H54 (cell line): ENCODE results near the gene RNF5.
"Not testable (repeated sequence)": the region's sequence is repeated elsewhere in the genome, so short reads cannot be mapped to it uniquely, and the experiment has no call there.

Experiments used
- DNase-seq: peaks from one replicate; pipeline ENCODE4 v3.0.0; 2011; ENCODE audit warnings: low spot score, mixed read lengths; ENCODE audit not compliant: insufficient read length
- FAIRE-seq: peaks from 3 replicates; lab custom pipeline; 2011; peaks lifted over from hg19 to GRCh38; lab: Jason Lieb, UNC
- POLR2A ChIP-seq: IDR thresholded peaks from 2 replicates; pipeline ENCODE4 v1.6.1; 2011; ENCODE audit warnings: low read depth, mild to moderate bottlenecking, low read length

The RNF5 gene

GRCh38 chr6:32194825-32195651 lies 16.8 kb downstream of the RNF5 start:
- TF ChIP-seq POLR2A = peak; percentile 47
- FAIRE-seq (no peak), DNase-seq (no peak)

DNA sequence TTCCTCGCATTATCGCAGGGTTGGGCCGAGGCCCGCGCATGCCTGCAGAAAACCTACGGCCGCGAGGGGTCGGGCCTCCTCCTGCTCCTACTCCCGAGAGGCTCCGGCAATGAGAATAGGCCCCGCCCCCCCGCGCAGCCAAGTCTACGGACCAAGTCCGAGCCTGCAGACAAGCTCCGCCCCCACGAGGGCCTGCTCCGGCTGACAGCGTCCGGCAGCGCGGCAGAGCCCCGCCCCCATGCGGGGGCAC lies 17.4 kb downstream of the RNF5 start:
- TF ChIP-seq POLR2A = no peak
- FAIRE-seq (peak; percentile 70), DNase-seq (peak; percentile 96)

- DNase-seq = peak; percentile 77
- no peak for FAIRE-seq
- peak; percentile 80 for TF ChIP-seq POLR2A
These were observed 17.9 kb downstream of the RNF5 start for GRCh38 chr6:32195902-32196681.

DNA sequence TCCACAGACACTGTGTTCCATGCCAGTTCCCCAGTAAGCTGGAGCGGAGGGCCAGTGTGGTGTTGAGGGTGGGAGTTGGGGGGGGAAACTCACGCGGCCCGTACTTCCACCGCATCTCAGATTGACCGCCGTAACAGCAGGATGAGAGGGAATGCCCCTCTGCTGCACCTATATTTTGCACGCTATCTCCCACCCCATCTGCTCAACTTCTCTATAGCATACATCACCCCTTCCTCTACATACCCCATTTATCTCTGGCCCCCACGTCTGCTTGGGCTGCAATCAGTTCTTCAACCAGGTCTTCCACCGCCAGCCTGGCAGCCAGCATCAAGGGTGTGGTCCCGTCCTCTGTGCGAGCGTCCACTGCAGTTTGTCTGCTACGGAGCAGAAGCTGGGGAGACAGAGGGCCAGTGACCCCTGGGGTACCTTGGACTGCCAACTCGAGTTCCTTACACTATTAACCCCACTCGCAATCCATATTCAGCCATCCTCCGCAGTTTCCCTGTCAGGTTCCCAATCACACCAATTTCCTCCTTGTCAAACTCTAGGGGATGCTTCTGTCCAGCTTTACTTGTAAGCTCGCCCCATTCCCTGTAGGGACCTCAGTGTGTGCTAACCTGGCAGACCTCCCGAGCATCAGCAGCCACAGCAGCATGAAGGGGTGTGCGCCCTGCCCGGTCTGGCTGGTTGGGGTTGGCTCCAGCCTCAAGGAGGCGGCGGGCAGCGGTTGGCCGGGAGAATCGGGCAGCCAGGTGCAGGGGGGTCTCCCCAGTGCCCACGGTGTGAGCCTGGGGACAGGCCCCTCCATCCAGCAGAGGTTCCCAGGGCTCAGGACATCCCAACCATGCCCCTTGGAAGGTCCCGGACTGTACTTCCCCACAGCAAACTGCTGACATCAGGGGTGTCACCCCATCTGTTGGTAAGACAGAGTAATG lies 18.7 kb downstream of the RNF5 start:
- FAIRE-seq (no peak), DNase-seq (no peak)
- no peak for TF ChIP-seq POLR2A

DNA sequence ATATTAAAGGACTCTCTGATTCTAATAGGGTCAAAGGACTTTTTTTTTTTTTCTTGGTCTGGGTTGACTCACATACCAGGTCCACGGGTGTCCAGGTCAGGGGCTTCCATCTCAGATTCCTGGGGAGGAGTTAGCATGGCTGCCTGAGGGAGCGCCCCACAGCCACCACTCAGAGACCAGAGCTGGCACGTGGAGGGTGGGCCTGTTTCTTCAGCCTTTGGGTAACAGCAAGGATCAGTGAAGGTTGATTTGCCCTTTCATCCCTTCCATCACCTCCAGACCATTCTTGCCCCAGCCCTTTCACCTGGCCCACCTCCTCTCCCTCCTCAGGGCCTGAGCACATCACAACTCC lies 20.1 kb downstream of the RNF5 start:
- no peak for DNase-seq
- no peak for FAIRE-seq
- TF ChIP-seq POLR2A = no peak

DNA sequence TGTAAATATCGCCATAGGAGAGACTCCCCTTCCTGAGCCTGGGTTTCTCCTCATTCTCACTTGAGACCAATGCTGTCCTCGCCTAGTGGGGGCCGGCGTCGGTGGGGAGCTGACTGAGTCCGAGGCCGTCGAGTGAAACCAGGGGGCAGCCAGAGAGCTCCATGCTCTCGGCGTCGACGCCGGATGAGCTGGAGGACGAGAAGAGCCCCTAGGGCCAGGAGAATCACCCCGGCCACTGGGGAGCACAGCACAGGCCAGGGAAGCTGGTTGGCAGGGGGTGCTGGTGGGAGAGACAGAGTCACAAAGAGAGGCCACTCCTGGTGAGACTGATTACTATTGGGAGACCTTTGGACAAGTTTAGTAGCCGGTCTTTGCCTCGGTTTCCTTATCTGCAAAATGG lies 20.7 kb downstream of the RNF5 start:
- TF ChIP-seq POLR2A = no peak
- no peak for DNase-seq
- no peak for FAIRE-seq

- TF ChIP-seq POLR2A = no peak
- DNase-seq = no peak
- no peak for FAIRE-seq
These were observed 22.7 kb downstream of the RNF5 start for GRCh38 chr6:32200711-32201475.

GRCh38 chr6:32202186-32202585 lies 24.0 kb downstream of the RNF5 start:
- DNase-seq (no peak), FAIRE-seq (no peak)
- TF ChIP-seq POLR2A = no peak

GRCh38 chr6:32203426-32204267 lies 25.4 kb downstream of the RNF5 start:
- no peak for TF ChIP-seq POLR2A
- DNase-seq (no peak), FAIRE-seq (no peak)

DNA sequence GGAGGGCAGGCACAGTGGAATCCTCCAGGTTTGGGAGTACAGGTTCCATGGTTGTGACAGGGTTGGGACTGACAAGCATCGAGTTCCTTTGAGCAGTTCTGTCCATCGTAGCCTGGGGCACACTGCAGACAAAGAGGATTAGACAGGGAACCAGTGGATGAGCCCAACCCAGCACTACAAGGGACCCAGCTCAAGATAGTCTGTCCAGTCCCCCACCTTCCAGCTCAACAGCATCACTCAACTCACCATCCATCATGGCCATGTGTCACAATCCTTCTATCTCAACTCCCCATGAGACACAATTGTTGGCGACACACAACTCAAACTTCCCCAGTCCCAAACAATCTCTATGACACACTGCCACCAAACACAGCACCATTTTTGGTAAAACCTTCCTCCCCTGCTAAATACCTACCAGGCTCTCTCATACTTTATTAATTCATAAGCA lies 26.1 kb downstream of the RNF5 start:
- no peak for FAIRE-seq

GRCh38 chr6:32208996-32209395 lies 30.8 kb downstream of the RNF5 start:
- TF ChIP-seq POLR2A = no peak
- no peak for DNase-seq
- no peak for FAIRE-seq

More for the DNA sequence above, 26.1 kb downstream of the RNF5 start:
- no peak for TF ChIP-seq POLR2A
- no peak for DNase-seq

DNA sequence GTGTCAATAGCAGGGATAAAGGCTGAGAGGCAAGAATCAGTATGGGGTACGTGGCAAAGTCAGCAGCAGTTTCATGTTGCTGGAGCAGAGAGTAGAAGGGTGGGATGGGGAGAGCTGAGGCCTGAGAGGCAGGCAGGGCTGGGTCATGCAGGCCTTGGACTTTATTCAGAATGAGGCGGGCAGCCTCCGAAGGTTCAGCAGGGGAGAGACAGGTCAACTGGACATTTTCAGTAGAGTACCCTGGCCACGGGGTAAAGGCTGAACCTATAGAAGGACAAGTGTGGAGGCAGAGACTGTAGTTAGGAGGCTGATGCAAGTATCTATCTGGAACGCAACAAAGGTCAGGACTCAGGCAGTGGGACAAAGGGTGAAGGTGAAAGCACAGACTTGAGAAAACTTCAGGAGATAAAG lies 32.0 kb downstream of the RNF5 start:
- FAIRE-seq (no peak), DNase-seq (no peak)
- TF ChIP-seq POLR2A = no peak

DNA sequence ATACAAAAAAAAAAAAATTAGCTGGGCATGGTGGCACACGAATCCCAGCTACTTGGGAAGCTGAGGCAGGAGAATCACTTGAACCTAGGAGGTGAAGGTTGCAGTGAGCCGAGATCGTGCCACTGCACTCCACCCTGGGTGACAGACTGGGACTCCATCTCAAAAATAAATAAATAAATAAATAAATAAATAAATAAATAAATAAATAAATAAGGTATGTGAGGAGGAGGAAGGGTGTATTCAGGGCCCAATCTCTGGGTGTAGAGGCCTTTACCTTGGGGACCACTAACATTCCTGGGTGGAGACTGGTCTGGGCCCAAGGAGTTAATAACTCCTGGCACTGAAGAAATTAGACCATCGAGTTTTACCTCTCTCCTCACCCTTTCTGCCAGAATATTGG lies 33.2 kb downstream of the RNF5 start:
- not testable (repeated sequence) for FAIRE-seq, DNase-seq
